Stimulated activated CD8-positive, alpha-beta memory T cell treated with anti-CD3 and anti-CD28 coated beads, Interleukin-12 subunit alpha, Interleukin-12 subunit beta, amount 100 ng/mL, for 4 hours (primary cell): ENCODE data around the gene C22orf39.

Experiments
- DNase-seq: peaks from one replicate; pipeline ENCODE4 v3.0.0-alpha.2; 2020; ENCODE audit warnings: low read depth

The C22orf39 gene

GRCh38 chr22:19400881-19401280, 46.6 kb downstream of the C22orf39 start:
- DNase-seq = no peak

GRCh38 chr22:19398652-19399051, 48.9 kb downstream of the C22orf39 start:
- DNase-seq = no peak

DNA sequence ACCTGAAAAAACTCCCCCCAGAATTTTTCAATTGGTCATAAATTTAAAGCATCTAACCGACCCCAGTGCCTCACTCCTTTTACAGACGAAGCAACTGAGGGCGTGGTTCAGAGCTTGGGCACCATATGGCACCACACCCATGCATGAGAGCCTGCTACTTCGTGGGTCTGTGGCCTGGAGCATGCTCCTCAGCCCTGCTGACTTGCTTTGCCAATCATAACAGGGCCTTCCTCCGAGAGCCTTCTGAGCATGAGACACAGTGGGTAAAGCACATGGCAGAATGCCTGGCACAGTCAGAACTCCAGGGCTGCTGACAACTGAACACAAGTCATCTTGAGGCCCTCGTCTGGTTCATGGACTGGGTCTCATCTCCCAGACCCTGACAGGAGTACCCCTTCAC, 49.3 kb downstream of the C22orf39 start:
- no peak for DNase-seq

DNA sequence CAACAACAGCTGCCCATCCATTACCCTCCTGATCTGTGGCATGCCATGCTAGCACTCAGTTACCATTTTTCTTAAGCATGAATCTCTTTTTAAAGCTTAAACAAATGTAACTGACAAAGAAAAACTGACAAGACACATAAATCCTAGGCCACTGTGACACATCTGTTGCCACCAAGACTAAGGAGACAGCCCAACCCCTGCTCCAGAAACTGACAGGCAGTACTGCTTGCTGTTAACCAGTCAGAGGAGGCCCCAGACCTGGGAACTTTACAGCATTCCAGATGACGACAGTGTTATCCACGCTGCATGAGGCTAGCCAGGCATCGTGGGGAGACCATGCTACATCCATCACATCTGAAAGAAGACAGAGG, 49.8 kb downstream of the C22orf39 start:
- DNase-seq = no peak

DNA sequence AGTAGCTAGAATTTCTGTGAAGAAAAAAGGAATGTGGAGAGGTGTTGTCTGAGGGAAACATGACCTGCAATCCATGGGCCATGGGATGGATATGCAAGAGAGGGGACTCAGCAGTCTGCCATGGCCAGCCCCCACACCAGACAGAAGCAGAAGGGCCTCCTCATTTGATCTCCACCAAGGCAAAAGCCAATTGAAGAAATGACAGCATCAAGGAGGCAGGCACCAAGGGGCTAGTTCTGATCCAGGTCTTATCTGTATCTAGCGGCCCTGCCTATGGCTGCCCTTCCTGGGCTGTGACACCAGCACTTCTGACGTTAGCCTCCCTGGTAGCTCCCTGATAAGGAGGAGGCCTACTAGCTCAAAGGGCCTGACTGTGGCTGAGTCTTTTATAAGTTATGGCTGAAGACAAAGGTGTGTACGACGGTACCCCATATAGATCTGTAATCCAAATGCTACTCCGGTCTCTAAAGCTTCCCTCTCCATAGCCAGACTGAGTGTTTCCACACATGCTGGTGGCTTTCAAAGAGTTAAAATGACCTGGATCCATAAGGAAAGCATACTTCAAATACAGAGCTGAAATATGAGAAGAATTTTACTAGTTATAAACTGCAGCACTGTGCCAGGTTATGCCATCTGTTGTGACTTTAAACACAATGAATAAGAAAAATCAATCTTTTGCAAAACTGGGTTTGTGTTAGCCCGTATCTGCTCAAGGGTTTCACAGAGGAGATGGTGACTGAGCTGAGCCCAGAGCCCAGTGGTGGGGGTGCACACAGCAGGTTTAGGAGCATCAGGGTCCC, 50.4 kb downstream of the C22orf39 start:
- DNase-seq = no peak

DNA sequence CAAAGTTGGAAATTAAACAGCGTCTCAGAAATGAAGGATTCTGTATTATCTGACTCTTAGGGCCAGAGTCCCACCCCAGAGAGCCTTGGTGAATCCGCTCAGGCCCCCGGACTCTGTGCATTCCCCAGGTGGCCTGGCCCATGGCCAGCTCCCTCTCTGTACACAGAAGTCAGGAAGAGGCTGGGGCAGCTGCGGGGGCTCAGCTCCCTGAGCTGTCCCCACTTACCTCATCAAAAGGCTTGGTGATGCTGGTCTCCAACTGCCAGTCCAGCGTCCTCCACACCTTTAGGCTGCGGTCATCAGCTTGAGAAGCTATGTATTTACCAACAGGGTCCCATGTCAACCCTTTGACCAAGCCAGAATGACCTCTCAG, 51.0 kb downstream of the C22orf39 start:
- DNase-seq = no peak

DNA sequence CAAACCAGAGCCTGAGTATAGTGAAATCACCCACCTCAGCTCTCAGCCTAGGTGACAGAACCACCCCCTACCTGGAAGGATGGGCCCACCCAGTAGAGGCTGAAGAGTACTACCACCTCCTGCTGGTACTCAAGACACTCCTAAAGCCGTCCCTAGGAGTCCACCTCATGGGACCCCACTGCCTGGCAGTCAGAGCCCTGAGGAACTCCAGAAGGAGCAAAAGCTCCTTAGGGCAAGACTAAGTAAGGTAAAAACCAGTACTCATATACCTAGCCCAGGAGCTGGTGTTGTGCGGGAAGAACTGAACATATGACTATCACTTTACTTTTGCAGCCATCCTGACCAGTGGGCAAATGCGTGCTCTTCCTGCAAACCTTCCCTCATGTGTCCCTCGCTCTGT, 52.2 kb downstream of the C22orf39 start:
- no peak for DNase-seq

- no peak for DNase-seq
Measured at GRCh38 chr22:19394274-19395050, 53.0 kb downstream of the C22orf39 start.

GRCh38 chr22:19393704-19394103, 53.8 kb downstream of the C22orf39 start:
- no peak for DNase-seq
